Karpas-422 (cell line): ENCODE data around the gene LUZP1. TPM values are rescaled to one million over a fixed set of nuclear protein-coding genes. Genes with fewer than 3 reads are reported as not detected.

Source experiments
- DNase-seq: peaks from one replicate; pipeline ENCODE4 v3.0.0-alpha.2; 2015
- H2AFZ ChIP-seq: fragments of 200-600 bp; sonication (generic); 2 replicates; pipeline ENCODE4 v1.6.1; 2014; ENCODE audit warnings: antibody characterized with exemption, low read length, mixed read lengths
- H3K27ac ChIP-seq: fragments of 200-600 bp; sonication (generic); 2 replicates; pipeline ENCODE4 v1.5.1; 2014; ENCODE audit warnings: mild to moderate bottlenecking, low read length, moderate library complexity
- H3K27me3 ChIP-seq: fragments of 200-600 bp; sonication (generic); 2 replicates; pipeline ENCODE4 v1.6.1; 2014; ENCODE audit warnings: low read length, mixed read lengths
- H3K36me3 ChIP-seq: fragments of 200-600 bp; sonication (generic); 2 replicates; pipeline ENCODE4 v1.6.1; 2014; ENCODE audit warnings: low read length, mixed read lengths; ENCODE audit not compliant: insufficient read depth
- H3K4me1 ChIP-seq: fragments of 200-600 bp; sonication (generic); 2 replicates; pipeline ENCODE4 v1.6.1; 2014; ENCODE audit warnings: mild to moderate bottlenecking, low read length, mixed read lengths
- H3K4me2 ChIP-seq: fragments of 200-600 bp; sonication (generic); 2 replicates; pipeline ENCODE4 v1.6.1; 2014; ENCODE audit warnings: low read length, low read depth, mild to moderate bottlenecking; ENCODE audit not compliant: poor library complexity, severe bottlenecking
- H3K4me3 ChIP-seq: fragments of 200-600 bp; sonication (generic); 2 replicates; pipeline ENCODE4 v1.5.1; 2014; ENCODE audit warnings: mild to moderate bottlenecking, antibody characterized with exemption, low read length, mixed read lengths
- H3K79me2 ChIP-seq: fragments of 200-600 bp; sonication (generic); 2 replicates; pipeline ENCODE4 v1.6.1; 2014; ENCODE audit warnings: mild to moderate bottlenecking, low read length, mixed read lengths
- H3K9ac ChIP-seq: fragments of 200-600 bp; sonication (generic); 2 replicates; pipeline ENCODE4 v1.6.0; 2014; ENCODE audit warnings: low read length
- H3K9me2 ChIP-seq: fragments of 200-600 bp; sonication (generic), shearing (Covaris generic); replicated peaks from 2 replicates; pipeline ENCODE4 v1.6.0; 2014; ENCODE audit warnings: mild to moderate bottlenecking, low read length, moderate library complexity; ENCODE audit not compliant: insufficient read depth
- H3K9me3 ChIP-seq: fragments of 300-700, 200-600 bp; sonication (generic); 2 replicates; pipeline ENCODE4 v1.6.1; 2014; ENCODE audit warnings: low read length, mixed read lengths
- H4K20me1 ChIP-seq: fragments of 200-600 bp; sonication (generic); 2 replicates; pipeline ENCODE4 v1.6.1; 2014; ENCODE audit warnings: mild to moderate bottlenecking, antibody characterized with exemption, low read length, low read depth; ENCODE audit not compliant: insufficient read depth
- total RNA-seq: library from RNA; depleted of rRNA; stranded (reverse); fragments of >200 nt; shearing (Covaris generic); gene quantifications from 2 replicates; pipeline ENCODE4 v1.2.3, GENCODE V29; 2014; ENCODE audit warnings: low replicate concordance

LUZP1 gene
- total RNA-seq, 1 experiment from 2014 or later = 1.5 TPM

DNA sequence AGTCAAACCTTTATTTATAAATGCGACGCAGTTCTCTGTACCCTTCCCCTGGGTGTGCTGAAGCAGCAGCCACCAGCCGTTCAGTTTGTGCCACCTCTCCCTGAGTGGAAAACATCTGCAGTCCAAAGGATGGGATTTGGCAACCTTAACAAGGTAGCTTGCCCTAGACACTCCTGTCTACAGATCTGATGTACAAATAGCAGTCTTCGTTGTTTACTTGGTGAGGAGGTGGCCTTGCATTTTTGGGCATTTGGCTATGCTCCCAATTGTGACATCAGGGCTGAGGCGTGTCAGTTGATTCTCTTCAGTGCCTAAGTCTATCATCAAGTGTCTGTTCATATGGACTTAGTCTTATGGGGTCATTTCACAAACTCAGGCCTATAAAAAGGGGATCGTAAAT is 89.6 kb downstream of the LUZP1 start:
- Histone ChIP-seq H3K36me3 (peaks cover 52% of the 10 kb centered on the region; the same call in 1 of the 2 replicates), H3K9me3 (no peaks in the 10 kb centered on the region), H3K9ac (no peak overlapping the region), H3K27me3 (no peaks in the 10 kb centered on the region), H3K27ac (no peak overlapping the region), H2AFZ (no peak overlapping the region), H4K20me1 (0 out of 2 replicates have a peak, but pooled peaks cover 7% of the 10 kb centered on the region), H3K4me1 (no peaks in the 10 kb centered on the region), H3K4me3 (no peak overlapping the region), H3K4me2 (no peak overlapping the region), H3K9me2 (no peaks in the 10 kb centered on the region), H3K79me2 (no peaks in the 10 kb centered on the region)
- DNase-seq = no peak

DNA sequence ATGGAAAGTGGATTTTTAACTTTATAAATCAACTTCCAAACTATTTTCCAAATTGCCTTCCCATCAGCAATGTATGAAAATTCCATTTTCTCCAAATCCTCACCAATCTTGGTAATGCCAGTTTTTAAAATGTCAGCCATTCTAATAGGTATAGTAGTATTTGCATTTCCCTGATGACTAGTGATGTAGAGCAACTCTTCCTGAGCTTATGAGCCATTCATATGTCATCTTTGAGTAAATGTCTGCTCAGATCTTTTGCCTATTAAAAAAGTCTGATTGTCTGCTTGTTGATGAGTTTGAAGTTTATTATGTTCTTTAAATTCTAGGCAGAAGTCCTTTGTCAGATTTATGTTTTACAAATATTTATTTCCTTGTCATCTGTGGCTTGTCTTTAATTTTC is 94.6 kb downstream of the LUZP1 start:
- Histone ChIP-seq H3K4me1 (peaks cover 6% of the 10 kb centered on the region; the same call in 1 of the 2 replicates), H3K9me3 (no peaks in the 10 kb centered on the region), H3K27me3 (no peaks in the 10 kb centered on the region), H2AFZ (no peak overlapping the region), H3K36me3 (peaks cover 46% of the 10 kb centered on the region; the same call in 1 of the 2 replicates), H3K79me2 (peaks cover 3% of the 10 kb centered on the region; the same call in 1 of the 2 replicates), H3K4me2 (no peak overlapping the region), H3K9ac (no peak overlapping the region), H4K20me1 (no peaks in the 10 kb centered on the region), H3K27ac (no peak overlapping the region), H3K9me2 (no peaks in the 10 kb centered on the region), H3K4me3 (no peak overlapping the region)
- DNase-seq = no peak

DNA sequence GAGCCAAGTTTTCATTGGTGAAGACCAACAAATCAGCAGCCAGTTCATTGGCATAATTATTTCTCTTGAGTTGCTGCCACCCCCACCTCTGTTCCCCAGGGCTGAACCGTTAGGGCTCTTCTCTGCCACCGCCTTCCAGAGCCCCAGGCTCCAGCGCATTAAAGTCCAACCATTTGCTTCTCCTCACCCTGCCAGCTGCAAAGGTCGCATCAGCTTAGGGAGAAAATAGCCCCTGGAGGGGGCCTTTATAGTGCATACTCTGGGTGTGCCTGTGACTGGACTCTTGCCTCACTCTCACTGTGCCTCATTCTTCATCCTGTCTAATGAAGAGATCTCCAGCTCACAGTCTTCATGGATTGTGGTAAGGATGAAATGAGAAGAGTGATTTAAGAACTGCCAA is 99.0 kb downstream of the LUZP1 start:
- Histone ChIP-seq H2AFZ (no peak overlapping the region), H3K4me3 (no peak overlapping the region), H3K9ac (no peak overlapping the region), H3K4me2 (no peak overlapping the region), H3K27ac (no peak overlapping the region), H4K20me1 (no peaks in the 10 kb centered on the region), H3K27me3 (no peaks in the 10 kb centered on the region), H3K79me2 (peaks cover 31% of the 10 kb centered on the region; the same call in 1 of the 2 replicates), H3K36me3 (peaks cover 49% of the 10 kb centered on the region; the same call in 1 of the 2 replicates), H3K9me3 (no peaks in the 10 kb centered on the region), H3K9me2 (no peaks in the 10 kb centered on the region), H3K4me1 (peaks cover 6% of the 10 kb centered on the region; the same call in 1 of the 2 replicates)
- DNase-seq = no peak

DNA sequence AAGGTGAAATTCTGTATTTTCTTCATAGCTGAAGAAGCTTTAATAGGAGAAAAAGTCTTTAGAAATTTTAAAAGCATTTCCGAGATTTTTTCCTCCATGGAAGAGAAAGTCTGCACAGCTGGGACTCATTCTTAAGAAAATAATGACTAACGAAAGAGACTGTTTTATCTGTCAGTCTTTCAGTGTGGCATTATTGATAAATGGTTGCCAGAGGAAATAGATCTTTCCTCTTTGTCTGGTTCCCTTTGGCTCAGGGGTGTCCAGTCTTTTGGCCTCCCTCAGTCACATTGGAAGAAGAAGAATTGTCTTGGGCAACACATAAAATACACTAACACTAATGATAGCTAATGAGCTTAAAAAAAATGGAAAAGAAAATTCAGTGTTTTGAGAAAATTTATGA is 99.5 kb downstream of the LUZP1 start:
- peaks cover 36% of the 10 kb centered on the region; the same call in 1 of the 2 replicates for H3K79me2 ChIP-seq
- H2AFZ ChIP-seq = no peak overlapping the region
- no peak overlapping the region for H3K4me2 ChIP-seq
- no peak for DNase-seq
- H3K9me3 ChIP-seq = no peaks in the 10 kb centered on the region
- peaks cover 52% of the 10 kb centered on the region; the same call in 1 of the 2 replicates for H3K36me3 ChIP-seq
- no peak overlapping the region for H3K27ac ChIP-seq
- H3K9ac ChIP-seq = no peak overlapping the region
- H3K9me2 ChIP-seq = no peaks in the 10 kb centered on the region
- no peaks in the 10 kb centered on the region for H3K27me3 ChIP-seq
- H3K4me3 ChIP-seq = no peak overlapping the region
- H3K4me1 ChIP-seq = peaks cover 6% of the 10 kb centered on the region; the same call in 1 of the 2 replicates
- H4K20me1 ChIP-seq = no peaks in the 10 kb centered on the region

DNA sequence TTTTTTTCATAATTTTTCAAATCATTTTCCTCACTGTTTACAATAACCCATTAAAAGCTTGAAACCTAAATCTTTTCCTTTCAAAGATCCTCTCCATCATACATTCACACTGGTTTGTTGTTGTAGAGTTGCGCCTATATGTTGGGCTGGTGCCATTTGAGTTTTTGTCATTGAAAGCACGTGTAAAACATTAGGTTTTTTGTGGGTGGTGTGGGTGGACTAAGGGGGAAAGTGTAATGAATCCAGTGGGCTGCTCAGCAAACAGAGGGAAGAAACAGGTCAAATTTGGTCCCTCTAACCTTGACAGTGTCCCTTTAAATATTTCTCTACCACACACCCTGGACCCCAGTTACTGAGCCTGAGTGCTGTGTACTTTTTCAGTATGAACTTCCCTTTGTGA is 102.6 kb downstream of the LUZP1 start:
- no peaks in the 10 kb centered on the region for H3K9me3 ChIP-seq
- no peaks in the 10 kb centered on the region for H3K9me2 ChIP-seq
- H3K9ac ChIP-seq = no peak overlapping the region
- H3K4me1 ChIP-seq = no peaks in the 10 kb centered on the region
- H3K27me3 ChIP-seq = no peaks in the 10 kb centered on the region
- no peak for DNase-seq
- H2AFZ ChIP-seq = no peak overlapping the region
- no peak overlapping the region for H3K4me2 ChIP-seq
- H3K36me3 ChIP-seq = peaks cover 43% of the 10 kb centered on the region; the same call in 1 of the 2 replicates
- no peaks in the 10 kb centered on the region for H4K20me1 ChIP-seq
- peaks cover 52% of the 10 kb centered on the region; the same call in 1 of the 2 replicates for H3K79me2 ChIP-seq
- H3K27ac ChIP-seq = no peak overlapping the region
- no peak overlapping the region for H3K4me3 ChIP-seq

DNA sequence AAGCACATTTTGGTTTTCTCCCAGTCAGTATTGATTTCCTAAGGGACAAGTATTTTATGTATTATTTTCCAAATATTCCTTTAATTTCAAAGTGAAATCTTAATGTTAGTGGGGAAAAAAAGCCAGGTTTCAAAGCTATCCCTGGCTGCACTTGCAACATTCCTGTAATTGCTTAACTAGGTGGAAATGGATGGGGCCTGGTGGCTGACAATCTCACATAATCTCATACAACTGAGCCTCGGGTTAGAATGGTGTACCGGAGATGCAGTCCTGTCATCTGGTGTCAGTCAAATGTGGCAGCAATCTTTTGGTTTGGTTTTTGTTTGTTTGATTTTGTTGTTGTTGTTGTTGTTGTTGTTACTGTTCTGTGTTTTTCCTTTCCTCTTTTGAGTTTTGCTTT is 103.3 kb downstream of the LUZP1 start:
- no peaks in the 10 kb centered on the region for H3K9me3 ChIP-seq
- no peaks in the 10 kb centered on the region for H4K20me1 ChIP-seq
- H3K27ac ChIP-seq = no peak overlapping the region
- H3K4me3 ChIP-seq = no peak overlapping the region
- H3K9ac ChIP-seq = no peak overlapping the region
- no peaks in the 10 kb centered on the region for H3K9me2 ChIP-seq
- no peaks in the 10 kb centered on the region for H3K4me1 ChIP-seq
- DNase-seq = no peak
- H3K79me2 ChIP-seq = peaks cover 59% of the 10 kb centered on the region
- no peaks in the 10 kb centered on the region for H3K27me3 ChIP-seq
- peaks cover 42% of the 10 kb centered on the region; the same call in 1 of the 2 replicates for H3K36me3 ChIP-seq
- no peak overlapping the region for H3K4me2 ChIP-seq
- H2AFZ ChIP-seq = no peak overlapping the region

DNA sequence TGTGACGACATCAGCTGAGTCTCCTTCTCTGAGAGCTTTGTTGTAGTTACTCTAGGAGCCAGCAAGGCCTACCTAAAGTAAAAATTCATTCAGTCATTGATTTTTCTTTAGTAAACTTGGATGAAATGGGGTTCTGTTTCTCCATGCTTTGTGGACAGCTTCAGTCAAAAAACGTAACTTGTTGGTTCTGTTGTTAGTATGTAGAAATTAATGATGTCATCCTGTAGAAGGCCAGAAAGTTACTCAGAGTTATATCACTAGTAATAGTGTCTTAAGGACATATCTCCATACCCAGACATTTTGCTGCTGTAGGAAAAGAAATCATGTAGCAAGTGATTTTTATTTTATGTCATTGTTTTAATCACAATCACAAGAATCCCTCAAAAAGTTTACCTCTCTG is 106.4 kb downstream of the LUZP1 start:
- Histone ChIP-seq H3K4me3 (no peak overlapping the region), H3K27me3 (no peaks in the 10 kb centered on the region), H4K20me1 (no peaks in the 10 kb centered on the region), H3K4me2 (no peak overlapping the region), H2AFZ (no peak overlapping the region), H3K27ac (no peak overlapping the region), H3K9me3 (no peaks in the 10 kb centered on the region), H3K79me2 (peaks cover 65% of the 10 kb centered on the region), H3K9me2 (no peaks in the 10 kb centered on the region), H3K4me1 (no peaks in the 10 kb centered on the region), H3K9ac (no peak overlapping the region), H3K36me3 (peaks cover 58% of the 10 kb centered on the region; the same call in 1 of the 2 replicates)
- no peak for DNase-seq

DNA sequence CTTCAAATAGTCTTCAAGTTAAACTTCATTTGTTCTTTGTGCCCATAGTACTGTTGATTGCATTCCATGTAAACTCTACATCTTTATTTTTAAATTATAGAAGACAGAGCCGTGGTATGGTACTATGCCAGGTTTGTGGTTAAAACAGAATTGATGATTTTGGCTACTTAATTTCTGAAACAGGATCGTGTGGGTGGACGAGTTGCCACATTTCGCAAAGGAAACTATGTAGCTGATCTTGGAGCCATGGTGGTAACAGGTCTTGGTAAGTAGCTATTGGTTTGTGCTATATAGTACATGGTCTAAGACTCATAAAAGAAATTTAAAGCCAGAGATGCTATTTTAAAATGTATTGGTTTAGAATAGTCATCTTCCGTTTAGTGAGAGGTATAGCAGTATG is 111.4 kb downstream of the LUZP1 start:
- H2AFZ ChIP-seq = no peak overlapping the region
- peaks cover 59% of the 10 kb centered on the region for H3K79me2 ChIP-seq
- DNase-seq = no peak
- H3K27ac ChIP-seq = no peak overlapping the region
- no peaks in the 10 kb centered on the region for H3K27me3 ChIP-seq
- no peaks in the 10 kb centered on the region for H3K4me1 ChIP-seq
- no peaks in the 10 kb centered on the region for H3K9me3 ChIP-seq
- no peak overlapping the region for H3K4me3 ChIP-seq
- no peak overlapping the region for H3K4me2 ChIP-seq
- no peaks in the 10 kb centered on the region for H3K9me2 ChIP-seq
- no peak overlapping the region for H3K9ac ChIP-seq
- H3K36me3 ChIP-seq = peaks cover 71% of the 10 kb centered on the region; the same call in 1 of the 2 replicates
- no peaks in the 10 kb centered on the region for H4K20me1 ChIP-seq
